HFF-Myc (cell line): ENCODE results near the gene GRM6.

Experiments used
- DNase-seq: peaks from one replicate; pipeline ENCODE4 v3.0.0-alpha.2; 2011; ENCODE audit warnings: low read depth; ENCODE audit errors: extremely low read depth
- H3K4me3 ChIP-seq: replicated peaks from 2 replicates; pipeline ENCODE4 v1.5.1; 2011; ENCODE audit warnings: low read depth, mild to moderate bottlenecking, control low read depth, low read length
- TF ChIP-seq, protein P1 (sequence below): IDR thresholded peaks from 2 replicates; pipeline ENCODE4 v1.5.1; 2012; ENCODE audit warnings: mild to moderate bottlenecking, low read depth, low read length, control low read depth; ENCODE audit errors: missing control alignments

GRM6 gene

GRCh38 chr5:178992291-178992895, 2.7 kb downstream of the GRM6 start:
- H3K4me3 ChIP-seq, result no peak overlapping the region
- TF ChIP-seq, protein P1, sequence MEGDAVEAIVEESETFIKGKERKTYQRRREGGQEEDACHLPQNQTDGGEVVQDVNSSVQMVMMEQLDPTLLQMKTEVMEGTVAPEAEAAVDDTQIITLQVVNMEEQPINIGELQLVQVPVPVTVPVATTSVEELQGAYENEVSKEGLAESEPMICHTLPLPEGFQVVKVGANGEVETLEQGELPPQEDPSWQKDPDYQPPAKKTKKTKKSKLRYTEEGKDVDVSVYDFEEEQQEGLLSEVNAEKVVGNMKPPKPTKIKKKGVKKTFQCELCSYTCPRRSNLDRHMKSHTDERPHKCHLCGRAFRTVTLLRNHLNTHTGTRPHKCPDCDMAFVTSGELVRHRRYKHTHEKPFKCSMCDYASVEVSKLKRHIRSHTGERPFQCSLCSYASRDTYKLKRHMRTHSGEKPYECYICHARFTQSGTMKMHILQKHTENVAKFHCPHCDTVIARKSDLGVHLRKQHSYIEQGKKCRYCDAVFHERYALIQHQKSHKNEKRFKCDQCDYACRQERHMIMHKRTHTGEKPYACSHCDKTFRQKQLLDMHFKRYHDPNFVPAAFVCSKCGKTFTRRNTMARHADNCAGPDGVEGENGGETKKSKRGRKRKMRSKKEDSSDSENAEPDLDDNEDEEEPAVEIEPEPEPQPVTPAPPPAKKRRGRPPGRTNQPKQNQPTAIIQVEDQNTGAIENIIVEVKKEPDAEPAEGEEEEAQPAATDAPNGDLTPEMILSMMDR, result no peak
- no peak for DNase-seq

DNA sequence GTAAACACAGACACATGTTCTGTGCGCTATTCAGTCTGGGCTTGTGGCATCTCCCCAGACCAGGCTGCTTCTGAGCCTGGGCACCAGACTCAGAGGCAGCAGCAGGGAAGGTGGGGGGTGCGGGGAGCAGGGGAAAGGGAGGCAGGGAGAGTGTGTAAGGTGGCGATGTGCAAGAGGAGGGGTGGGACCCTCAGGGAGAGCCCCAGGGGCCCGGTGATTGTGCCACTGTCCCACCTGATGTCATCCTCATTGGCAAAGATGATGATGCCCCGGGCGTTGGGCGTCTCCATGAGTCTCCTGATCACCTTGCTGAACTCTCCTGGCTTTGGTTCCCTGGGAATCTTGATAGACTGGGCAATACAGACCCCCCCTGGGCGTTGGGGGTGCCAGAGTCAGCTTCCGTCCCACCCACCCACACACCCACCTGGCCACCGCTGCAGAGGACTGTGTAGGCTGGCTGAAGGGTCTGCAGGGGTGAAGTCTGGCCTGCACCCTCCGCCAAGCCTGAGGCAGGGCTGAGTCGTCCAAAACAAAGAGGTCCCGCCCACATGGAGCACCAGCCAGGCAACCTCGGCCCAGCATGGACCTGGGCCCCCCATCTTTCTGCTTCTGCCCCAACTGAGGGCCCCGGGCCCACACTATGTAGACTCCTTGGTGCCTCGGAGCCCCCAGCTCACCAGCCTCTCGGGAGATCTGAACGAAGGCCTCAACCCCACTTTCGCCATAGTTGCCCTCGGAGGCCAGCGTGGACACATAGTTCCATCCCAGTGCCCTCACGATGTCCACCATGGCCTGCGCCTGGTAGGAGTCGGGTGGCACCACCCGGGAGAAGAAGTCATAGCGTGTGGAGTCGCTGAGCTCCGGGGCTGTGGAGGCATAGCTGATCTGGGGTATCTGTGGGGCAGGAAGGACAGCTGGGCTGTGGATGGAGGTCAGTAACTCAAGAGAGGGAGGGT, 3.7 kb downstream of the GRM6 start:
- TF ChIP-seq, protein P1, result no peak

DNA sequence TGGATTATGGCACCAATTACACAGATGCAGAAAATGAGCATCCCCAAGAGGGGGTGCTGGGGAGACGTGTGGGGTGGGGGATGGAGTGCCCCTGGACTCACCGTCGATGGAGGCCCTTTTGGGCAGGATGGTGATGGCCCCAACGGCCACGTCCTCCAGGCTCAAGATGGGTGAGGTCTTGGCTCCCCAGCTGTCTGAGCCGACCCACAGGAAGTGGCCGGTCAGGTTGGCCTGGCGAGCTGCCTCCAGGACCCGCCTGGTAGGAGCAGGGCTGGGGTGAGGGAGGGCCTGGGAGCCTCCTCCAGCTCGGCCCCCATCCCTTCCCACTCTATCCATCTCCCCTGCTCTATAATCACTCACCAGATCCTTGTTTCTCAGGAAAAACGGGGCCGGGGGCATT, 4.6 kb downstream of the GRM6 start:
- H3K4me3 ChIP-seq, result no peak overlapping the region
- DNase-seq, result no peak
- TF ChIP-seq, protein P1, result no peak

More for the DNA sequence above, 3.7 kb downstream of the GRM6 start:
- H3K4me3 ChIP-seq, result no peak overlapping the region
- no peak for DNase-seq

DNA sequence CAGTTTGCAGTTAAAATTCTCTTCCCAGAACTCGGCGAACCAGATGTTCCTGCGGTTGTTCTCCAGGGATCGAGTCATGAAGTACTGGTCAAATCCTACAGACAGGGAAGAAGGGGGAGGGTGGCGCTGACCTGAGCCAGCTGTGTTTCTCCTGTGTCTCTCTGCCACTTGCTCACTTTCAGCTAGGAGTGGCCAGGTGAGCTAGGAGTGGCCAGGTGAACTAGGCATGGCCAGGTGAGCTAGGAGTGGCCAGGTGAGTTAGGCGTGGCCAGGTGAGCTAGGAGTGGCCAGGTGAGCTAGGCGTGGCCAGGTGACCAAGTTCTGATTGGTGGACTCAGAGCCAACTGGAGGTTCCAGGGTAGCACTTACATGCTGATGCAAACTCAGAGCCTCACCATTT, 5.8 kb downstream of the GRM6 start:
- no peak for DNase-seq
- TF ChIP-seq, protein P1, result no peak
- no peak overlapping the region for H3K4me3 ChIP-seq

DNA sequence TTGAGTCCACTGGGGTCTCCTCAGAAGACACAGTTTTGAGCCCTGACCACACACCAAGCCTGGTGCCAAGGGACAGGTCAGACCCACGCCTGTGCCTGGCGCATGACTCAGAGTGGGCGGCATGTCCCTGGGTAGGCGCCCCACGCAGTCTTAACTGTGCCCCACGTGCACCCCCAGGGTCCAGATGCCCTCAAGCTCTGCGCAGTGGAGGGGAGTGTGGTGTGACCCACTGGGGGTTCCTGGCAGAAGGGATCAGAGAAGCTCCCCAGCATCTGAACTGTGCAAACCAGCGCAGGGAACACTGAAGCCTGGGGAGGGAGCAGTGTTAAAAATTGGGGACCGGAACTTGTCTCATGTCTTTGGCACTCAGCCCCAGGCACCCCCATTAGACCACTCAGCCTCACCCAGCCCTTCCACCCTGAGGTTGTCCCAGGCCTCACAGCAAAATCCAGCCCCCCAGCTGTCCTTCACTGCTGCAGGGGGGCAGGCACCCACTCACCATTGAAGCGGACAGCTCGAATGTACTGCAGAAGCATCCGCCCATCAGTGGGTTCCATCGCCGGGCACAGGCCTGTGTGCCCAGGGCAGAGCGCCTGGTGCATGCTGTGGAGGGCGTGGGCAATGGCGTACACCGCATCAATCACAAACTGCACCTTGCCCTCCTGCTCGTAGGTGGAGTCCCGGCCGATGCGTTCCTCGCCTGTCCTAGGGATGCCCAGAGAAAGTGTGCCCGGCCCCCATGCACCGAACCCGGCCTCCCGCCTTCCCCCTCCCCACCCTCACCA, 6.5 kb downstream of the GRM6 start:
- no peak for DNase-seq
- H3K4me3 ChIP-seq, result no peak overlapping the region
- TF ChIP-seq, protein P1, result no peak

- H3K4me3 ChIP-seq, result no peak overlapping the region
- TF ChIP-seq, protein P1, result no peak
Measured at GRCh38 chr5:178986326-178986960, 8.7 kb downstream of the GRM6 start.

More at GRCh38 chr5:178986326-178986960, 8.7 kb downstream of the GRM6 start:
- no peak for DNase-seq
